Measurements from ENCODE around the gene CADPS2.

GRCh38 chr7:122850528-122850927 is 35.7 kb downstream of the CADPS2 start:
- TF ChIP-seq POLR2A (IDR thresholded peaks at IDR 0.05; ENCODE audit: low read depth, low read length), result no peak
- no peak for TF ChIP-seq POLR2AphosphoS5 (IDR thresholded peaks at IDR 0.05; ENCODE audit: low read depth, low read length)
- no peak for TF ChIP-seq SPI1 (IDR thresholded peaks at IDR 0.05; ENCODE audit: low read depth, low read length)
- TF ChIP-seq PAX5 (IDR thresholded peaks at IDR 0.05; ENCODE audit: insufficient read depth, low read length, severe bottlenecking), result no peak
